HG03196 (cell line): ENCODE results near the gene OPRM1.

ENCODE experiments used
- ATAC-seq: cut with Tn5 transposase; IDR thresholded peaks from one replicate; pipeline ENCODE4 v1.9.1; 2021; ENCODE audit not compliant: unreplicated experiment

OPRM1 gene

GRCh38 chr6:154267508-154268106 is 228.6 kb downstream of the OPRM1 start:
- no peak for ATAC-seq

GRCh38 chr6:154268486-154268885 is 229.4 kb downstream of the OPRM1 start:
- no peak for ATAC-seq

GRCh38 chr6:154274168-154274567 is 235.1 kb downstream of the OPRM1 start:
- no peak for ATAC-seq

GRCh38 chr6:154276810-154277628 is 238.0 kb downstream of the OPRM1 start:
- peak; percentile 68 for ATAC-seq

GRCh38 chr6:154277629-154278017 is 238.6 kb downstream of the OPRM1 start:
- peak; percentile 28 for ATAC-seq

GRCh38 chr6:154280521-154280920 is 241.5 kb downstream of the OPRM1 start:
- ATAC-seq, result no peak

GRCh38 chr6:154284313-154284853 is 245.3 kb downstream of the OPRM1 start:
- no peak for ATAC-seq

- ATAC-seq, result no peak
These were observed 246.8 kb downstream of the OPRM1 start for GRCh38 chr6:154285826-154286225.

- ATAC-seq, result no peak
These were observed 250.9 kb downstream of the OPRM1 start for GRCh38 chr6:154289818-154290508.

- no peak for ATAC-seq
These were observed 253.0 kb downstream of the OPRM1 start for GRCh38 chr6:154292066-154292465.

GRCh38 chr6:154292855-154293519 is 253.9 kb downstream of the OPRM1 start:
- no peak for ATAC-seq

GRCh38 chr6:154295733-154296132 is 256.7 kb downstream of the OPRM1 start:
- no peak for ATAC-seq
